ENCODE results near the gene PCDHGA3.
"Not testable (repeated sequence)": the region's sequence is repeated elsewhere in the genome, so short reads cannot be mapped to it uniquely, and the experiment has no call there.

PCDHGA3 gene

GRCh38 chr5:141373673-141374317 is 30.2 kb downstream of the PCDHGA3 start, which contains the start of gene PCDHGA6:
PCDHGA6 (plus strand) TSS chr5:141373891; CDS start chr5:141374084, 193 bp downstream.
- no peak within 1 kb of the TSS for H3K4me3 ChIP-seq (ENCODE audit: low read depth, low read length)
- TF ChIP-seq, protein P1, sequence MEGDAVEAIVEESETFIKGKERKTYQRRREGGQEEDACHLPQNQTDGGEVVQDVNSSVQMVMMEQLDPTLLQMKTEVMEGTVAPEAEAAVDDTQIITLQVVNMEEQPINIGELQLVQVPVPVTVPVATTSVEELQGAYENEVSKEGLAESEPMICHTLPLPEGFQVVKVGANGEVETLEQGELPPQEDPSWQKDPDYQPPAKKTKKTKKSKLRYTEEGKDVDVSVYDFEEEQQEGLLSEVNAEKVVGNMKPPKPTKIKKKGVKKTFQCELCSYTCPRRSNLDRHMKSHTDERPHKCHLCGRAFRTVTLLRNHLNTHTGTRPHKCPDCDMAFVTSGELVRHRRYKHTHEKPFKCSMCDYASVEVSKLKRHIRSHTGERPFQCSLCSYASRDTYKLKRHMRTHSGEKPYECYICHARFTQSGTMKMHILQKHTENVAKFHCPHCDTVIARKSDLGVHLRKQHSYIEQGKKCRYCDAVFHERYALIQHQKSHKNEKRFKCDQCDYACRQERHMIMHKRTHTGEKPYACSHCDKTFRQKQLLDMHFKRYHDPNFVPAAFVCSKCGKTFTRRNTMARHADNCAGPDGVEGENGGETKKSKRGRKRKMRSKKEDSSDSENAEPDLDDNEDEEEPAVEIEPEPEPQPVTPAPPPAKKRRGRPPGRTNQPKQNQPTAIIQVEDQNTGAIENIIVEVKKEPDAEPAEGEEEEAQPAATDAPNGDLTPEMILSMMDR (IDR thresholded peaks at IDR 0.05; ENCODE audit: borderline replicate concordance, insufficient read depth, low read depth, low read length), result peak; percentile 24; the same call in 1 of the 2 replicates

- H3K4me3 ChIP-seq (ENCODE audit: low read depth, low read length), result no peak overlapping the region
- TF ChIP-seq, protein P1 (IDR thresholded peaks at IDR 0.05; ENCODE audit: borderline replicate concordance, insufficient read depth, low read depth, low read length), result no peak
Measured at GRCh38 chr5:141374627-141375026, 31.0 kb downstream of the PCDHGA3 start.

DNA sequence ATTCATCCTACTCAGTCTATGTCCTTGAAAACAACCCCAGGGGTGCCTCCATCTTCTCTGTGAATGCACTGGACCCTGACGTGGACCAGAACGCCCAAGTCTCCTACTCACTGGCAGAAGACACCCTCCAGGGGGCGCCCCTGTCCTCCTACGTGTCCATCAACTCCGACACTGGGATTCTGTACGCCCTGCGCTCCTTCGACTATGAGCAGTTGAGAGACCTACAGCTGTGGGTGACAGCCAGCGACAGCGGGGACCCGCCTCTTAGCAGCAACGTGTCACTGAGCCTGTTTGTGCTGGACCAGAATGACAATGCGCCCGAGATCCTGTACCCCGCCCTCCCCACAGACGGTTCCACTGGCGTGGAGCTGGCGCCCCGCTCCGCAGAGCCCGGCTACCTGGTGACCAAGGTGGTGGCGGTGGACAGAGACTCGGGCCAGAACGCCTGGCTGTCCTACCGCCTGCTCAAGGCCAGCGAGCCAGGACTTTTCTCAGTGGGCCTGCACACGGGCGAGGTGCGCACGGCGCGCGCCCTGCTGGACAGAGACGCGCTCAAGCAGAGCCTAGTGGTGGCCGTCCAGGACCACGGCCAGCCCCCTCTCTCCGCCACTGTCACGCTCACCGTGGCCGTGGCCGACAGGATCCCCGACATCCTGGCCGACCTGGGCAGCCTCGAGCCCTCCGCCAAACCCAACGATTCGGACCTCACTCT is 32.0 kb downstream of the PCDHGA3 start:
- H3K4me3 ChIP-seq (ENCODE audit: low read depth, low read length), result not testable (repeated sequence)

- peak within 1 kb of the TSS; percentile 54 for H3K4me3 ChIP-seq (ENCODE audit: low read depth, low read length)
- TF ChIP-seq, protein P1 (IDR thresholded peaks at IDR 0.05; ENCODE audit: borderline replicate concordance, insufficient read depth, low read depth, low read length), result peak; percentile 36; the same call in 1 of the 2 replicates
Measured at GRCh38 chr5:141382469-141383294, 39.1 kb downstream of the PCDHGA3 start, which contains the start of gene PCDHGA7. PCDHGA7 (plus strand) TSS chr5:141382742; CDS start chr5:141382900, 158 bp downstream.

DNA sequence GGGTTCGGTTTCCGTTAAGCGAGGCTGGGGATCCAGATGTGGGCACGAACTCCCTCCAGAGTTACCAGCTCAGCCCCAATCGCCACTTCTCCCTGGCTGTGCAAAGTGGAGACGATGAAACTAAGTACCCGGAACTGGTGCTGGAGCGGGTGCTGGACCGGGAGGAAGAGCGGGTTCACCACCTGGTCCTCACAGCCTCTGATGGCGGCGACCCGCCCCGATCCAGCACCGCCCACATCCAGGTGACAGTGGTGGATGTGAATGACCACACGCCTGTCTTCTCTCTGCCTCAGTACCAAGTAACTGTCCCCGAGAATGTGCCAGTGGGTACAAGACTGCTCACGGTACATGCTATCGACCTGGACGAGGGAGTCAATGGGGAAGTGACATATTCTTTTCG is 39.7 kb downstream of the PCDHGA3 start:
- TF ChIP-seq, protein P1 (IDR thresholded peaks at IDR 0.05; ENCODE audit: borderline replicate concordance, insufficient read depth, low read depth, low read length), result no peak
- no peak overlapping the region for H3K4me3 ChIP-seq (ENCODE audit: low read depth, low read length)

- H3K4me3 ChIP-seq (ENCODE audit: low read depth, low read length), result no peak overlapping the region
- TF ChIP-seq, protein P1 (IDR thresholded peaks at IDR 0.05; ENCODE audit: borderline replicate concordance, insufficient read depth, low read depth, low read length), result no peak
Measured at GRCh38 chr5:141384471-141385267, 41.0 kb downstream of the PCDHGA3 start.
